Kidney (tissue), 14 donors: ENCODE data around the gene LARGE1. TPM values are rescaled to one million over a fixed set of nuclear protein-coding genes. Genes with fewer than 3 reads are reported as not detected.
A peak's percentile ranks its signal among the peaks of the same experiment; 100 is the strongest.

Experiments
- DNase-seq, 5 donors: peaks; one replicate each; pipeline ENCODE4 v3.0.0-alpha.2; 2013 to 2020
- FAIRE-seq: peaks from 2 replicates; lab custom pipeline; 2012; peaks lifted over from hg19 to GRCh38; lab: Jason Lieb, UNC
- H3K27ac ChIP-seq, 2 donors: one replicate each; pipeline ENCODE4 v1.7.0; 2013; ENCODE audit warnings: low read depth in 2 of 2, low read length in 2 of 2, inconsistent platforms in 1 of 2
- H3K27me3 ChIP-seq: one replicate; pipeline ENCODE4 v1.7.1; 2013; ENCODE audit warnings: low read length, inconsistent platforms; ENCODE audit not compliant: control insufficient read depth, insufficient read depth
- H3K36me3 ChIP-seq, 3 donors: one replicate each; pipeline versions ENCODE4 v1.7.0 to v1.7.1; 2013; ENCODE audit warnings: low read length in 3 of 3, control low read depth in 1 of 3, inconsistent platforms in 1 of 3; ENCODE audit not compliant: insufficient read depth in 3 of 3, control insufficient read depth in 2 of 3
- H3K4me1 ChIP-seq, 3 donors: one replicate each; pipeline versions ENCODE4 v1.7.0 to v1.7.1; 2013; ENCODE audit warnings: low read length in 3 of 3, inconsistent platforms in 1 of 3, low read depth in 1 of 3; ENCODE audit not compliant: control insufficient read depth in 2 of 3, insufficient read depth in 2 of 3
- H3K4me3 ChIP-seq, 3 donors: one replicate each; pipeline versions ENCODE4 v1.7.0 to v1.8.1; 2013; ENCODE audit warnings: low read length in 3 of 3, control low read depth in 1 of 3, inconsistent platforms in 1 of 3
- H3K9ac ChIP-seq, 3 donors: one replicate each; pipeline versions ENCODE4 v1.7.0 to v1.7.1; 2013; ENCODE audit warnings: low read length in 3 of 3, control low read depth in 1 of 3, inconsistent platforms in 1 of 3
- H3K9me3 ChIP-seq, 3 donors: one replicate each; pipeline versions ENCODE4 v1.7.0 to v1.7.1; 2013; ENCODE audit warnings: low read length in 3 of 3, control low read depth in 1 of 3, inconsistent platforms in 1 of 3; ENCODE audit not compliant: control insufficient read depth in 2 of 3, insufficient read depth in 1 of 3
- CTCF ChIP-seq: IDR thresholded peaks from 3 replicates; pipeline ENCODE4 v1.5.1; 2012; ENCODE audit warnings: mild to moderate bottlenecking, moderate library complexity, borderline replicate concordance; ENCODE audit not compliant: insufficient read depth; ENCODE audit errors: extremely low read depth
- intact Hi-C: fragments of 100-400 bp; cut with DNase I; formaldehyde crosslinking; loops from one replicate; pipeline ENCODE4 v1.11.1; 2022
- polyA plus RNA-seq: library from polyadenylated mRNA; stranded (reverse); fragments of 350-450 nt; fragmentation: Illumina TruSeq; extraction: RNeasy Lipid Tissue Mini Kit (QIAGEN cat#74804); gene quantifications from one replicate; pipeline ENCODE4 v1.2.3, GENCODE V29; 2014; ENCODE audit warnings: low read depth, low replicate concordance; ENCODE audit not compliant: insufficient read depth
- total RNA-seq: library from RNA; stranded (reverse); fragmentation: NEBNext Ultra II Directional; extraction: Animal tissue kit (Norgen Biotek cat#: 25700); gene quantifications from one replicate; pipeline ENCODE4 v1.2.1, GENCODE V29; 2021
- donor health status: control.
- donor health status: control.
- donor health status: control.
- donor health status: control.
- donor health status: control.
- donor health status: DM: yes; HTN: yes; CAD: no.
- donor health status: Normal renal cell carcinoma (clear cell type).

Gene LARGE1
- total and polyA plus RNA-seq, 2 donors from 2014 or later: 5.0 to 22.9 TPM

GRCh38 chr22:33774781-33775180 lies 145.5 kb downstream of the LARGE1 start:
- Histone ChIP-seq H3K4me3 (no peak overlapping the region), H3K27me3 (no peaks in the 10 kb centered on the region), H3K4me1 (peaks cover 0 to 5% (median 0%) of the 10 kb centered on the region in 3 donors), H3K36me3 (no peaks in the 10 kb centered on the region), H3K27ac (no peak overlapping the region), H3K9ac (no peak overlapping the region), H3K9me3 (no peaks in the 10 kb centered on the region)
- DNase-seq: no peak
- TF ChIP-seq CTCF: no peak
- no peak for FAIRE-seq
- intact Hi-C loops: no loop called here

- H3K4me3 ChIP-seq: no peak overlapping the region
- H3K36me3 ChIP-seq: no peaks in the 10 kb centered on the region
- FAIRE-seq: no peak
- no peaks in the 10 kb centered on the region for H3K27me3 ChIP-seq
- H3K4me1 ChIP-seq: peaks cover 0 to 5% (median 0%) of the 10 kb centered on the region in 3 donors
- H3K9ac ChIP-seq: no peak overlapping the region
- H3K9me3 ChIP-seq: no peaks in the 10 kb centered on the region
- TF ChIP-seq CTCF: no peak
- H3K27ac ChIP-seq: no peak overlapping the region
- DNase-seq: peak in 2 of 5 donors; percentile 28 to 37
- intact Hi-C loops: no loop called here
Measured at GRCh38 chr22:33772745-33773144, 147.5 kb downstream of the LARGE1 start.

- DNase-seq (peak in 2 of 5 donors; percentile 32 to 38), FAIRE-seq (no peak)
- Histone ChIP-seq H3K9me3 (no peaks in the 10 kb centered on the region), H3K27ac (no peak overlapping the region), H3K4me3 (no peak overlapping the region), H3K4me1 (peaks cover 0 to 5% (median 0%) of the 10 kb centered on the region in 3 donors), H3K36me3 (no peaks in the 10 kb centered on the region), H3K9ac (no peak overlapping the region), H3K27me3 (no peaks in the 10 kb centered on the region)
- TF ChIP-seq CTCF: no peak
- intact Hi-C loops: no loop called here
Measured at GRCh38 chr22:33771136-33771535, 149.1 kb downstream of the LARGE1 start.

DNA sequence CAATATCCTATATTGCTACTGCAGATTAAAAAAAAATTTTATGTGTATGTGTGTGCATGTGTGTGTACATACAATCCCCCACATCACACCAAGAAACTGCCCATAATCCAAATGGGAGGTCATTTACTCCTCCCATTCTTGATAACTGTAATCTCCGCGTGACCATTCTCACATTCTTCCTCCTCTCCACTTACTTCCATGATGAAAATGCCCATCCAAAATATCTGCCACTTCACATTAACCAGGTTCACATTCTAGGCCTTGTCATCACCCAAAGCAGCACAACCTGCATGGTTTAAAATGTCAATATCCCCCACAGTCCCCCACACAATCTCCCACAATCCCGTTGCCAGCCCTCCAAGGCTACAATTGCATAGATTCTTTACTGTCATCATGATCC lies 149.6 kb downstream of the LARGE1 start:
- Histone ChIP-seq H3K9ac (no peak overlapping the region), H3K4me1 (peaks cover 0 to 5% (median 0%) of the 10 kb centered on the region in 3 donors), H3K4me3 (no peak overlapping the region), H3K36me3 (no peaks in the 10 kb centered on the region), H3K27me3 (no peaks in the 10 kb centered on the region), H3K9me3 (no peaks in the 10 kb centered on the region), H3K27ac (no peak overlapping the region)
- intact Hi-C loops: no loop called here
- DNase-seq: no peak
- FAIRE-seq: no peak
- no peak for TF ChIP-seq CTCF
